ENCODE measurements around the gene ANKRD63. TPM values are rescaled to one million over a fixed set of nuclear protein-coding genes. Genes with fewer than 3 reads are reported as not detected.

The ANKRD63 gene
- total and polyA plus RNA-seq, 2 of the 13 experiments (the other 11 are each of a cell fraction or from before 2014, with no cell fraction given) = not detected

DNA sequence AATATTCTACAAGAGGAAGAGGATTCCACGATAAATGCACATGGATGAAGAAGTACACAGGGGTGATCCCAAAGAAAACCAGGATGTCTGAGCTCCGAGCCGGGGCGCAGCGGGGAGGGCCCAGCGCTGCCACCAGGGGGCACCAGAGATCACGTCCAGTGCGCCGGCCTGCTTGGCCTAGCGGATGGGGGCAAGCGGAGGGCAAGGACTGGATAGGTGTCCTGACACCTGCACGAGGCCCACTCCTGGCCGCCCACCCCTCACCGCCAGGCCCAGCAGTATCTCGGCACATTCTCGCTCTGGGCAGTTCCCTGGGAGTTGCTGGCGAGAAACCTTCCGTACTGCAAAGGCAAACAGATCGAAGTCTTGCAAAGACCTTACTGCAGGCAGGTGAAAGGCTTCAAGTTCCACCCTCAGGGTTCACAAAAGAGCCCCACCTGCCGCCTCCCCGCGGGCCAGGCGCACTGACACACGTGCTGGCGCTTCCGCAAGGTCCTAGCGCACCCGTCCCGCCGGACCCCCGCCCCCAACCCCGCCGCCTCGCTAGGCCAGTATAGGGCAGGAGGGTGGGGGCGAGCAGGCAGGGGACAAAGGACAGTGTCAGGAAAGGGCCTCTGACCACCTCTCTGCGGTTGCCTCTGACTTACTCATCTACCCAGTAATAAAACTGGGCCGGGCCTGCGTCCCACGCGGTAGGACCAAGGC lies 3.3 kb downstream of the ANKRD63 start (continued):
- no peak for TF ChIP-seq PRMT3 (CRISPR knock-in tag; IDR thresholded peaks at IDR 0.05; ENCODE audit: borderline replicate concordance, low read depth)
- TF ChIP-seq NFYB (CRISPR knock-in tag; IDR thresholded peaks at IDR 0.05) = no peak
- TF ChIP-seq ZNF3 (CRISPR knock-in tag; IDR thresholded peaks at IDR 0.05) = no peak
- TF ChIP-seq, protein P1, sequence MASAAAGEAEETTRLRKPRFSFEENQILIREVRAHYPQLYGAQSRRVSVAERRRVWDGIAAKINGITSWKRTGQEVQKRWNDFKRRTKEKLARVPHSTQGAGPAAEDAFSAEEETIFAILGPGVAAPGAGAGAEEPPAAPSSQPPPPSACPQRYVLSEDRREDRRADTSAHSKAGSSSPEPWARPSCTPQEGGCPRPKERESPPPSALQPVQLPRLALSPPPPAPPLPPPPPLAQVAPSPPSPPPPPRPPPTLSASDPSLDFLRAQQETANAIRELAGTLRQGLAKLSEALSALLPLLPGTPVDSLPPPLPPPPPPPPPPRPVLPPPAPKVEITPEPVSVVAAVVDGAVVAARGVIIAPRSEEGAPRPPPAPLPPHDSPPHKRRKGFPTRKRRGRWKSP (CRISPR knock-in tag; IDR thresholded peaks at IDR 0.05) = peak; percentile 48; the same call in 1 of the 2 replicates
- TF ChIP-seq ZKSCAN5 (CRISPR knock-in tag; IDR thresholded peaks at IDR 0.05) = no peak
- no peak for TF ChIP-seq EEA1 (CRISPR knock-in tag; IDR thresholded peaks at IDR 0.05; ENCODE audit: borderline replicate concordance)
- TF ChIP-seq ZNF180 (CRISPR knock-in tag; IDR thresholded peaks at IDR 0.05; ENCODE audit: borderline replicate concordance, low read depth) = no peak
- TF ChIP-seq DPF2 (CRISPR knock-in tag; IDR thresholded peaks at IDR 0.05; ENCODE audit: borderline replicate concordance, low read depth) = no peak
- TF ChIP-seq, protein P2, sequence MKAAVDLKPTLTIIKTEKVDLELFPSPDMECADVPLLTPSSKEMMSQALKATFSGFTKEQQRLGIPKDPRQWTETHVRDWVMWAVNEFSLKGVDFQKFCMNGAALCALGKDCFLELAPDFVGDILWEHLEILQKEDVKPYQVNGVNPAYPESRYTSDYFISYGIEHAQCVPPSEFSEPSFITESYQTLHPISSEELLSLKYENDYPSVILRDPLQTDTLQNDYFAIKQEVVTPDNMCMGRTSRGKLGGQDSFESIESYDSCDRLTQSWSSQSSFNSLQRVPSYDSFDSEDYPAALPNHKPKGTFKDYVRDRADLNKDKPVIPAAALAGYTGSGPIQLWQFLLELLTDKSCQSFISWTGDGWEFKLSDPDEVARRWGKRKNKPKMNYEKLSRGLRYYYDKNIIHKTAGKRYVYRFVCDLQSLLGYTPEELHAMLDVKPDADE (CRISPR knock-in tag; IDR thresholded peaks at IDR 0.05) = no peak
- TF ChIP-seq, protein P3, sequence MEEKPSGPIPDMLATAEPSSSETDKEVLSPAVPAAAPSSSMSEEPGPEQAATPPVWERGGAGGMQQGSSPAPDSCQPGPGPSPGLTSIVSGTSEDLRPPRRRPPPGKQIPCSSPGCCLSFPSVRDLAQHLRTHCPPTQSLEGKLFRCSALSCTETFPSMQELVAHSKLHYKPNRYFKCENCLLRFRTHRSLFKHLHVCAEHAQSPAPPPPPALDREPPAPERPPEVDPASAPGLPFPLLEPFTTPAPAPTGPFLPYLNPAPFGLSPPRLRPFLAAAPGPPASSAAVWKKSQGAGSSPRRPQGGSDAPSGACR (CRISPR knock-in tag; IDR thresholded peaks at IDR 0.05) = no peak
- TF ChIP-seq AGO2 (optimal IDR thresholded peaks at IDR 0.05; ENCODE audit: low read depth, low read length) = no peak
- TF ChIP-seq SPEN (CRISPR knock-in tag; IDR thresholded peaks at IDR 0.05; ENCODE audit: low read depth) = peak; percentile 45; the same call in 1 of the 2 replicates
- TF ChIP-seq, protein P4, sequence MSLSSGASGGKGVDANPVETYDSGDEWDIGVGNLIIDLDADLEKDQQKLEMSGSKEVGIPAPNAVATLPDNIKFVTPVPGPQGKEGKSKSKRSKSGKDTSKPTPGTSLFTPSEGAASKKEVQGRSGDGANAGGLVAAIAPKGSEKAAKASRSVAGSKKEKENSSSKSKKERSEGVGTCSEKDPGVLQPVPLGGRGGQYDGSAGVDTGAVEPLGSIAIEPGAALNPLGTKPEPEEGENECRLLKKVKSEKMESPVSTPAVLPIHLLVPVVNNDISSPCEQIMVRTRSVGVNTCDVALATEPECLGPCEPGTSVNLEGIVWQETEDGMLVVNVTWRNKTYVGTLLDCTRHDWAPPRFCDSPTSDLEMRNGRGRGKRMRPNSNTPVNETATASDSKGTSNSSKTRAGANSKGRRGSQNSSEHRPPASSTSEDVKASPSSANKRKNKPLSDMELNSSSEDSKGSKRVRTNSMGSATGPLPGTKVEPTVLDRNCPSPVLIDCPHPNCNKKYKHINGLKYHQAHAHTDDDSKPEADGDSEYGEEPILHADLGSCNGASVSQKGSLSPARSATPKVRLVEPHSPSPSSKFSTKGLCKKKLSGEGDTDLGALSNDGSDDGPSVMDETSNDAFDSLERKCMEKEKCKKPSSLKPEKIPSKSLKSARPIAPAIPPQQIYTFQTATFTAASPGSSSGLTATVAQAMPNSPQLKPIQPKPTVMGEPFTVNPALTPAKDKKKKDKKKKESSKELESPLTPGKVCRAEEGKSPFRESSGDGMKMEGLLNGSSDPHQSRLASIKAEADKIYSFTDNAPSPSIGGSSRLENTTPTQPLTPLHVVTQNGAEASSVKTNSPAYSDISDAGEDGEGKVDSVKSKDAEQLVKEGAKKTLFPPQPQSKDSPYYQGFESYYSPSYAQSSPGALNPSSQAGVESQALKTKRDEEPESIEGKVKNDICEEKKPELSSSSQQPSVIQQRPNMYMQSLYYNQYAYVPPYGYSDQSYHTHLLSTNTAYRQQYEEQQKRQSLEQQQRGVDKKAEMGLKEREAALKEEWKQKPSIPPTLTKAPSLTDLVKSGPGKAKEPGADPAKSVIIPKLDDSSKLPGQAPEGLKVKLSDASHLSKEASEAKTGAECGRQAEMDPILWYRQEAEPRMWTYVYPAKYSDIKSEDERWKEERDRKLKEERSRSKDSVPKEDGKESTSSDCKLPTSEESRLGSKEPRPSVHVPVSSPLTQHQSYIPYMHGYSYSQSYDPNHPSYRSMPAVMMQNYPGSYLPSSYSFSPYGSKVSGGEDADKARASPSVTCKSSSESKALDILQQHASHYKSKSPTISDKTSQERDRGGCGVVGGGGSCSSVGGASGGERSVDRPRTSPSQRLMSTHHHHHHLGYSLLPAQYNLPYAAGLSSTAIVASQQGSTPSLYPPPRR (CRISPR knock-in tag; IDR thresholded peaks at IDR 0.05; ENCODE audit: borderline replicate concordance) = no peak
- 0 out of 2 replicates have a peak, but pooled peaks have one; percentile 12 for TF ChIP-seq BCL6 (CRISPR knock-in tag; IDR thresholded peaks at IDR 0.05)
- no peak for TF ChIP-seq DR1 (CRISPR knock-in tag; IDR thresholded peaks at IDR 0.05)
- TF ChIP-seq HBP1 (CRISPR knock-in tag; IDR thresholded peaks at IDR 0.05; ENCODE audit: low read depth) = no peak
- TF ChIP-seq RCOR2 (CRISPR knock-in tag; IDR thresholded peaks at IDR 0.05) = no peak
- no peak for TF ChIP-seq ZNF781 (CRISPR knock-in tag; IDR thresholded peaks at IDR 0.05; ENCODE audit: borderline replicate concordance, not compliant biosample characterization)
- peak; percentile 84 for TF ChIP-seq KDM2A (CRISPR knock-in tag; IDR thresholded peaks at IDR 0.05; ENCODE audit: borderline replicate concordance, low read depth)
